Fibroblast of skin of abdomen (primary cell): ENCODE measurements around the gene ACAA2.
A peak's percentile ranks its signal among the peaks of the same experiment; 100 is the strongest.

ENCODE experiments used
- DNase-seq: peaks from one replicate; pipeline ENCODE4 v3.0.0-alpha.2; 2013

The ACAA2 gene

DNA sequence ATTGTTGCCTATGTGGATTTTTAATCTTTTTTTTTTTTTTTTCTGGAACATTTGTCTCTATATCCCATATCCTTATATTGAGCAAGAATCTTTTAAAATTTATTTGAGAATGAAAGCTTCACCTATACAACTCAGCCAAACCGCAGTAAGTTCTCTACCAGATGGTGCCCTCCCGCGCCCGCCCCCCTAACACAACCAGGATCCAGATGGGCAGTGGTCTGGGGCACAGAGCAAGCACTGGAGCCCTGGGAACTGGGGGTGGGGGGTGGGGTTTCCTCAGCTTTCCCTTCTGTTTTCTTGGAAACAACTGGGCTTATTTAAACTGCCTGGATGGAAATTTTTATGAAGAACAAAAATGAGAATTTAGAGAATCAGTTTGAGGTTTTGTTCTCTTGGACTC, 74.6 kb downstream of the ACAA2 start:
- DNase-seq = no peak

DNA sequence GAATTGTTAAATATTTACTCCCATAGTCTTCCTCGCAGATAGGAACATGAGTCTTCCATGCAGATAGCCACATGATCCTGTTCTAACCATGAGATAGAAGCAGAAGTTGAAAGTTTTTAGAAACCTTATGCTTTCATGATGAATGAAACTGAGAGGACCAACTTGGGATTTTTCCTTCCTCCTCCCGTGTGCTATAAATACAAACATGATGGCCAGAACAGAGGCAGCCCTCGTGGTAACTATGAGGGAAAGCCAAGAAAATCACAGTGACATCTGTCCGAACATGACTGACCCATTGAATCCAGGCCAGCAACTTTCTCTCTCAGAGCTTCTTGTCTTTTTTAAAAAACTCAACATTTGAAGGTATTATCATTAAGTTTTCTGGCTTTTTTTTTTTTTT, 78.5 kb downstream of the ACAA2 start:
- no peak for DNase-seq

DNA sequence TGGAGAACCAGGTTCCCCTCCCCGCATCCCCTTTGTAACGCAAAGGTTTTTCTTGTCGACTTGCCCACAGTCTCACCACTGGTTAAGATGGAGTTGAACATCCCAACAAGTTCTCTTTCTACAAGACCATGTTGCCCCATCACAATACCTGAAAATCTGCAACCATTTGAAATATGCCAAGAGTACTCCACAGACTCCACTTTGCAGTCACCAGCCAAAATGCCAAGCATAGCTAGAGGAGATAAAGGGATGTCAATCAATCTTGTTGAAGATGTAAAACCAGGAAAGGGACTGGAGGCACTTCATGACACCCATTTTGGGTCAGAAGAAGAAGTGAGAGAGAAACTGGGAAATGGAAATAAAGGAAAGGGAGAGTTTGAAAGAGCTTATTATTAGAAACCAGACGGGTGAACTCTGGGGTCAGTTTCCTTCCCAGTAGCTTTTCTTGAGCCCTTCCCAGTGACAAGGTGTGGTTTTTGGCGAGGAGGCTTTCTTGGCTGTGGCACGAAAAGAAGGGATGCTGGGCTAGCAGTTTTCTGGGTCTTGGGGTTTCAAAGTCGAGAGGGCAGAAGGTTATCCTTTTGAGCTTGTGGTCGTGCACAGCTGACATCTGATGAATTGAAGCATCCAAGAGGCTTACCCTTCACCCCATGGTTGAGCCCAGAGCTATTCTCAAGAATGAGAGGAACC, 79.3 kb downstream of the ACAA2 start:
- no peak for DNase-seq

DNA sequence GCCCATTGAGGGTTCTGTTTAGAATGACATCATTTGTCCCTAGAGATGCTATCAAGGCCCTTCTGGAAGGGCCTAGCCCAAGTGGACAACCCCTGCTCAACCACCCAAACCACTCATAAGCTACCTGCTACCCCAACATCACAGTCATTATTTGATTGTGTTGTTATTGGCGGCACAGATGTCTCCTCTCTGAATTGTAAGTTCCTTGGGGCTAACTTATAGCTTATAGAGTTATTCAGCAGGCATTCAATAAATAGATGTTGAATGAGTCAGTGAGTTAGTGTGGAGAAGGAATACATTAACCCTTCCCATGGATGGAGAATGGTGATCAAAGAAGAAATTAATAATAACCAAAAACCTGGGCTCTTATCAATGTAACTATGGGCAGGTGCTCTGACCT, 80.0 kb downstream of the ACAA2 start:
- peak; percentile 49 for DNase-seq
